ENCODE results near the gene OR9Q1.

GRCh38 chr11:58222721-58223120 lies 199.0 kb downstream of the OR9Q1 start:
- TF ChIP-seq CTCF (conservative IDR thresholded peaks at IDR 0.05) (no peak), ZFX (IDR thresholded peaks at IDR 0.05) (no peak)

All from C4-2B (cell line).